Endothelial cell of umbilical vein (primary cell): ENCODE measurements around the gene PCDHGA1. TPM values are rescaled to one million over a fixed set of nuclear protein-coding genes. Genes with fewer than 3 reads are reported as not detected.

Experiments used
- BruUV-seq: library from RNA; stranded (reverse); fragments of 400-500 nt; replicated peaks from 2 replicates; lab custom pipeline; 2021; lab: Mats Ljungman, UMichigan
- CTCF ChIA-PET: fragments of 300-600, 350-600 bp; sonication (Branson Sonifier 250); formaldehyde crosslinking; loops from one replicate; lab custom pipeline; 2021; ENCODE audit warnings: antibody characterized with exemption, inconsistent platforms; lab: Charles Lee
- POLR2A ChIA-PET: fragments of 300-600, 350-600 bp; sonication (Branson Sonifier 250); formaldehyde crosslinking; loops from one replicate; lab custom pipeline; 2021; ENCODE audit warnings: antibody characterized with exemption, inconsistent platforms; lab: Charles Lee
- DNase-seq: peaks from one replicate; pipeline ENCODE4 v3.0.0-alpha.2; 2011; ENCODE audit warnings: low read depth, low spot score
- FAIRE-seq: peaks from 2 replicates; lab custom pipeline; 2011; peaks lifted over from hg19 to GRCh38; lab: Jason Lieb, UNC
- H2AFZ ChIP-seq: 2 replicates; pipeline ENCODE4 v1.6.0; 2012; ENCODE audit warnings: low read depth, low read length, control low read depth, inconsistent platforms
- H3K27ac ChIP-seq: 2 replicates; pipeline ENCODE4 v1.5.1; 2011; ENCODE audit warnings: low read depth, mild to moderate bottlenecking, control low read depth, low read length, moderate library complexity; ENCODE audit not compliant: insufficient read depth
- H3K27me3 ChIP-seq, 2 experiments: 2 replicates each; pipeline versions ENCODE4 v1.6.0 to v1.6.1; 2011; ENCODE audit warnings: low read length in 2 of 2, mixed read lengths in 1 of 2; ENCODE audit not compliant: control insufficient read depth in 2 of 2, insufficient read depth in 2 of 2
- H3K36me3 ChIP-seq, 2 experiments: 2 replicates in 1 of 2; 3 replicates in 1 of 2; pipeline ENCODE4 v1.5.1; 2011; ENCODE audit warnings: low read length in 2 of 2, mild to moderate bottlenecking in 1 of 2, moderate library complexity in 1 of 2; ENCODE audit not compliant: control insufficient read depth in 2 of 2, insufficient read depth in 2 of 2; ENCODE audit errors: extremely low read depth in 1 of 2
- H3K4me1 ChIP-seq: 3 replicates; pipeline ENCODE4 v1.5.1; 2011; ENCODE audit warnings: mild to moderate bottlenecking, low read length; ENCODE audit not compliant: control insufficient read depth, insufficient read depth; ENCODE audit errors: extremely low read depth
- H3K4me2 ChIP-seq: 2 replicates; pipeline ENCODE4 v1.6.1; 2011; ENCODE audit warnings: low read length, control low read depth, mixed read lengths; ENCODE audit not compliant: insufficient read depth
- H3K4me3 ChIP-seq, 3 experiments: fragments of 200-600 bp in 1 of 3; sonication (generic), shearing (Covaris generic) in 1 of 3; replicated peaks in 1 of 3; 2 replicates each; pipeline ENCODE4 v1.5.1; 2011 to 2016; ENCODE audit warnings: control low read depth in 3 of 3, low read length in 3 of 3, mild to moderate bottlenecking in 2 of 3, inconsistent platforms in 1 of 3, low read depth in 1 of 3, moderate library complexity in 1 of 3; ENCODE audit not compliant: insufficient read depth in 1 of 3
- H3K79me2 ChIP-seq: 2 replicates; pipeline ENCODE4 v1.6.0; 2012; ENCODE audit warnings: low read length, inconsistent platforms; ENCODE audit not compliant: control insufficient read depth, insufficient read depth
- H3K9ac ChIP-seq: replicated peaks from 2 replicates; pipeline ENCODE3; 2011; ENCODE audit warnings: low read length, control low read depth; ENCODE audit not compliant: insufficient read depth; ENCODE audit errors: extremely low read depth
- H3K9me1 ChIP-seq: replicated peaks from 3 replicates; pipeline ENCODE4 v1.6.0; 2011; ENCODE audit warnings: mild to moderate bottlenecking, low read length; ENCODE audit not compliant: control insufficient read depth, insufficient read depth; ENCODE audit errors: extremely low read depth
- H3K9me3 ChIP-seq: replicated peaks from 2 replicates; pipeline ENCODE4 v1.5.1; 2012; ENCODE audit warnings: low read length, inconsistent platforms; ENCODE audit not compliant: control insufficient read depth, insufficient read depth
- H4K20me1 ChIP-seq: replicated peaks from 2 replicates; pipeline ENCODE3; 2011; ENCODE audit warnings: mild to moderate bottlenecking, low read length; ENCODE audit not compliant: control insufficient read depth, insufficient read depth; ENCODE audit errors: extremely low read depth
- CTCF ChIP-seq, 2 donors: IDR thresholded peaks; 1 replicate in 1 of 2; 2 replicates in 1 of 2; pipeline ENCODE4 v1.5.1; 2011; ENCODE audit warnings: low read length in 2 of 2, mild to moderate bottlenecking in 2 of 2, moderate library complexity in 2 of 2, control low read depth in 1 of 2, inconsistent platforms in 1 of 2, low read depth in 1 of 2; ENCODE audit not compliant: insufficient read depth in 1 of 2; ENCODE audit errors: extremely low read depth in 1 of 2
- EZH2 ChIP-seq: IDR thresholded peaks from 2 replicates; pipeline ENCODE4 v1.6.1; 2012; ENCODE audit warnings: borderline replicate concordance, low read depth, mild to moderate bottlenecking, moderate library complexity, low read length, inconsistent platforms; ENCODE audit not compliant: severe bottlenecking
- FOS ChIP-seq: IDR thresholded peaks from 2 replicates; pipeline ENCODE4 v1.6.1; 2011; ENCODE audit warnings: mild to moderate bottlenecking, low read length, moderate library complexity, borderline replicate concordance; ENCODE audit not compliant: insufficient read depth
- GATA2 ChIP-seq: IDR thresholded peaks from 2 replicates; pipeline ENCODE4 v1.7.0; 2011; ENCODE audit warnings: low read depth, mild to moderate bottlenecking, moderate library complexity, mixed read lengths, low read length; ENCODE audit not compliant: insufficient read length, insufficient read depth
- JUN ChIP-seq: IDR thresholded peaks from 2 replicates; pipeline ENCODE4 v1.6.1; 2011; ENCODE audit warnings: borderline replicate concordance, low read depth; ENCODE audit not compliant: insufficient read length, insufficient read depth
- MYC ChIP-seq: IDR thresholded peaks from one replicate; pipeline ENCODE4 v1.6.1; 2011; ENCODE audit warnings: mild to moderate bottlenecking, low read depth, low read length
- POLR2A ChIP-seq: IDR thresholded peaks from 2 replicates; pipeline ENCODE4 v1.6.1; 2012; ENCODE audit warnings: low read depth, mild to moderate bottlenecking, control low read depth, low read length
- POLR2AphosphoS5 ChIP-seq: IDR thresholded peaks from 2 replicates; pipeline ENCODE4 v1.6.1; 2012; ENCODE audit warnings: low read depth, mild to moderate bottlenecking, control low read depth, low read length, moderate library complexity; ENCODE audit not compliant: insufficient read depth
- dilution Hi-C: fragments of 300-500 bp; cut with MboI; formaldehyde crosslinking; loops from one replicate; pipeline ENCODE4 v1.15.0; 2019; ENCODE audit warnings: low sequenced_read_pairs; ENCODE audit not compliant: extremely low pct_ligation_motif_present
- intact Hi-C: fragments of 100-400 bp; cut with micrococcal nuclease; formaldehyde crosslinking; loops from one replicate; pipeline ENCODE4 v1.10.0; 2022
- polyA plus RNA-seq, 4 experiments: library from polyadenylated mRNA; depleted of rRNA in 3 of 4; stranded (reverse) in 3 of 4; unstranded in 1 of 4; fragments of >200 nt; gene quantifications; 2 replicates each; pipeline versions ENCODE4 v1.2.1 to v1.2.3, GENCODE V29; 2011 to 2012; ENCODE audit warnings: missing spikeins in 1 of 4
- total RNA-seq: library from RNA; stranded (reverse); gene quantifications from 2 replicates; pipeline ENCODE4 v1.2.3, GENCODE V29; 2021
- TF ChIP-seq, protein P1 (sequence below): IDR thresholded peaks from 2 replicates; pipeline ENCODE4 v1.6.1; 2011; ENCODE audit not compliant: insufficient read depth, insufficient read length

The PCDHGA1 gene
- total and polyA plus RNA-seq, 2 donors (not counting 3 experiments of a cell fraction or from before 2014, with no cell fraction given), result 0.22 to 0.44 TPM

DNA sequence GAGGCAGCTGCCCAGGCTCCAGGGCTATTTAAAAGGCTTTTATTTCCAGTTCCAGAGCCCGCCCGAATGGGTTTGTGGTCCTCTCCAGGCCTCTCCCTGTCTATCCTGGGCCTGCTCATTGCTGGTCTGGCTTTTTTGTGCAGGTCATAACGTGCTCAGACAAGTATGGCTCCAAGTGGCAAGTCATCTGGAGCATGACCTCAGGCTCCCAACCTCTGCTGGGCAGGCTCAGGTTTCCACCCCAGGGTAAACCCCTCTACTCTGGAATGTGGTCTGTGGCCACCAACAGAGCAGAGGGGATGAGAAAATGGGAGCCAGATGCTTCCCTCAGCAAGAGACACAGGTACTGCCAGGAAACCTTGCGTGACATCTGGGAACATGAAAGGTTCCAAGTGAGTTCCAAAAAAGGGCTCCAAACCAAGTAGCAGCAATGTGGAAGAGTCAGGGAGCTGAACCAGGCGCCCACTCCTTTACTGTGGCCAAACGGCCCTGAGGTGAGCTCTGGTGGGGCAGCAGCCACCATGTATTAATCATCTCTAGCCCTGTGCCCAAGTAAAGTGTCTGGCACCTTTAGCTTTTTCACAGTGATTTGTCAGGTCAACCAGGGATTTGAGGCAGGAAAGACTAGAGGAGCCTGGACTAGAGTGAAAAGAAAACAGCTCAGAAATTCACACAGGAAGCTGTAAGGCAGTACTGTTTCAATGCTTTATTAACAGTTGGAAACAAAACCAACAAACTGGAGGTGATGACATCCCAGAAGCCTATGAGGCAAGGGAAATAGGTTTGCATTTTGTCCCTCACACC, 184.2 kb downstream of the PCDHGA1 start:
- Histone ChIP-seq H3K9me3 (no peaks in the 10 kb centered on the region), H3K27me3 (no peaks in the 10 kb centered on the region), H2AFZ (no peak overlapping the region), H3K4me1 (peaks cover 20% of the 10 kb centered on the region), H3K4me2 (no peak overlapping the region), H3K27ac (peak overlapping the region; percentile 13), H3K36me3 (peaks cover 2 to 12% of the 10 kb centered on the region in 2 experiments), H4K20me1 (no peaks in the 10 kb centered on the region), H3K9ac (no peak overlapping the region), H3K4me3 (no peak overlapping the region), H3K79me2 (no peaks in the 10 kb centered on the region), H3K9me1 (no peaks in the 10 kb centered on the region)
- DNase-seq, result peak; percentile 28
- TF ChIP-seq EZH2 (no peak), POLR2A (no peak), MYC (no peak), FOS (no peak), JUN (no peak), POLR2AphosphoS5 (no peak), GATA2 (no peak), CTCF (IDR thresholded peaks at IDR 0.05; ENCODE audit: extremely low read depth in 1 of 2, insufficient read depth in 1 of 2, low read depth in 1 of 2, low read length in 2 of 2) (no peak)
- TF ChIP-seq, protein P1, sequence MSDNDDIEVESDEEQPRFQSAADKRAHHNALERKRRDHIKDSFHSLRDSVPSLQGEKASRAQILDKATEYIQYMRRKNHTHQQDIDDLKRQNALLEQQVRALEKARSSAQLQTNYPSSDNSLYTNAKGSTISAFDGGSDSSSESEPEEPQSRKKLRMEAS, result no peak
- POLR2A ChIA-PET, result interaction anchor here (0.7 kb wide), 1 partner anchor 39 kb away, joined by 3 read pairs; the partner anchor contains the start of gene PCDHGC3
- no peak for FAIRE-seq
- no TSS peak for BruUV-seq
- dilution Hi-C loops, result no loop called here
- intact Hi-C loops, result no loop called here
- CTCF ChIA-PET, result interaction anchor here (0.8 to 9.8 kb wide), 20 partner anchors 7 to 137 kb away, joined by 3 to 158 read pairs (median 12); partner anchors contain the start of genes FCHSD1, PCDHGA10, PCDHGA11 and PCDHGA12
